Stimulated activated CD4-positive, alpha-beta T cell treated with anti-CD3 and anti-CD28 coated beads, Interleukin-12 subunit alpha, Interleukin-12 subunit beta, amount 100 ng/mL, for 4 hours (primary cell): Measurements from ENCODE around the gene SLC26A1.

ENCODE experiments used
- DNase-seq: peaks from one replicate; pipeline ENCODE4 v3.0.0-alpha.2; 2020

Gene SLC26A1

GRCh38 chr4:997375-998071 is 4.3 kb upstream of the SLC26A1 start:
- no peak for DNase-seq

GRCh38 chr4:996997-997374 is 3.8 kb upstream of the SLC26A1 start:
- no peak for DNase-seq

GRCh38 chr4:996030-996996 is 3.1 kb upstream of the SLC26A1 start:
- no peak for DNase-seq

- no peak for DNase-seq
These were observed 2.3 kb upstream of the SLC26A1 start for GRCh38 chr4:995311-996026.

GRCh38 chr4:992297-993110 is 700 bp downstream of the SLC26A1 start:
- DNase-seq = no peak

- DNase-seq = no peak
These were observed 1.5 kb downstream of the SLC26A1 start for GRCh38 chr4:991451-992296.

- no peak for DNase-seq
These were observed 2.3 kb downstream of the SLC26A1 start for GRCh38 chr4:990746-991367.

- DNase-seq = no peak
These were observed 3.3 kb downstream of the SLC26A1 start for GRCh38 chr4:989722-990471.

- DNase-seq = no peak
These were observed 4.2 kb downstream of the SLC26A1 start for GRCh38 chr4:988726-989721.

GRCh38 chr4:987624-988513 is 5.3 kb downstream of the SLC26A1 start:
- no peak for DNase-seq

GRCh38 chr4:986879-987623 is 6.2 kb downstream of the SLC26A1 start, which contains the start of gene IDUA:
Gene IDUA (plus strand): TSS chr4:987044. CDS start chr4:987085, 41 bp downstream.
- DNase-seq = peak; percentile 85

GRCh38 chr4:986428-986878 is 6.8 kb downstream of the SLC26A1 start:
- no peak for DNase-seq

- DNase-seq = peak; percentile 73
These were observed 7.9 kb downstream of the SLC26A1 start for GRCh38 chr4:985123-985830.

GRCh38 chr4:984336-985054 is 8.7 kb downstream of the SLC26A1 start:
- DNase-seq = no peak

- no peak for DNase-seq
These were observed 10.4 kb downstream of the SLC26A1 start for GRCh38 chr4:982814-983213.

GRCh38 chr4:982291-982690 is 10.9 kb downstream of the SLC26A1 start:
- no peak for DNase-seq
